ENCODE measurements around the gene NCBP3.

GRCh38 chr17:3817851-3818605, 28.0 kb downstream of the NCBP3 start:
- TF ChIP-seq POLR2A (IDR thresholded peaks at IDR 0.05; ENCODE audit: low read depth, low read length) (no peak), CEBPB (IDR thresholded peaks at IDR 0.05; ENCODE audit: low read depth, low read length) (no peak), CTCF (conservative IDR thresholded peaks at IDR 0.05; ENCODE audit: low read depth, low read length) (no peak), RAD21 (IDR thresholded peaks at IDR 0.05; ENCODE audit: low read length) (no peak)

Measured in IMR-90 (cell line).